Stimulated activated CD8-positive, alpha-beta memory T cell treated with anti-CD3 and anti-CD28 coated beads, Interleukin-15, amount 100 ng/mL, for 48 hours (primary cell): Measurements from ENCODE around the gene FBXO4.

Source experiments
- DNase-seq, 2 donors: peaks; one replicate each; pipeline ENCODE4 v3.0.0-alpha.2; 2020; ENCODE audit warnings: low read depth in 2 of 2

FBXO4 gene, protein sequence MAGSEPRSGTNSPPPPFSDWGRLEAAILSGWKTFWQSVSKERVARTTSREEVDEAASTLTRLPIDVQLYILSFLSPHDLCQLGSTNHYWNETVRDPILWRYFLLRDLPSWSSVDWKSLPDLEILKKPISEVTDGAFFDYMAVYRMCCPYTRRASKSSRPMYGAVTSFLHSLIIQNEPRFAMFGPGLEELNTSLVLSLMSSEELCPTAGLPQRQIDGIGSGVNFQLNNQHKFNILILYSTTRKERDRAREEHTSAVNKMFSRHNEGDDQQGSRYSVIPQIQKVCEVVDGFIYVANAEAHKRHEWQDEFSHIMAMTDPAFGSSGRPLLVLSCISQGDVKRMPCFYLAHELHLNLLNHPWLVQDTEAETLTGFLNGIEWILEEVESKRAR

DNA sequence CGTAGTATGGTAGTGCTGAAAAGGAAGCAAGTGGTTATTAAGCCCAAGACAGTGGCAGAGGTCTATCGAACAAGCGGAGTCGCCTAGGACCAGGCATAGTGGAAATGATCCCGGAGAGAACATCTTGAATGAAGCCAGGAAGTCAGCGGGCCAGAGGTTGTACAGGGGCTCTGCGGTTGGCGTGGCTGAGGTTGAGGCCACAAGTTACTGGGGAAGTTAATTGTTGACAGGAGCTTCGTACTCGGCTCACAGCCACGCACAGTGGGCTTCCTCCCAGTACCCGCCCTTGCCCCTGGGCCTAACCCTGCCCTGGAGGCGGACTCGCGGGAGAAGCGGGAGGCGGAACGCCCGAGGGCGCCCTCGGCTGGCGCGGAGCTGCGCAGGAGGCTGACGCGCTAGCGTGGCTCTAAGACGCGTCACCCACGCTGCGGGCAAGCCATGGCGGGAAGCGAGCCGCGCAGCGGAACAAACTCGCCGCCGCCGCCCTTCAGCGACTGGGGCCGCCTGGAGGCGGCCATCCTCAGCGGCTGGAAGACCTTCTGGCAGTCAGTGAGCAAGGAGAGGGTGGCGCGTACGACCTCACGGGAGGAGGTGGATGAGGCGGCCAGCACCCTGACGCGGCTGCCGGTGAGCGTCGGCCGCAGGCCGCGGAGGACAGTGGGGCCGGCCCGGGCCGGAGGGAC is at the start of gene FBXO4:
Gene FBXO4, plus strand, starts transcription at position 410 of the 683 bp plus-strand sequence. Its CDS starts 29 bp downstream, at position 439.
- peak; percentile 85 for DNase-seq

DNA sequence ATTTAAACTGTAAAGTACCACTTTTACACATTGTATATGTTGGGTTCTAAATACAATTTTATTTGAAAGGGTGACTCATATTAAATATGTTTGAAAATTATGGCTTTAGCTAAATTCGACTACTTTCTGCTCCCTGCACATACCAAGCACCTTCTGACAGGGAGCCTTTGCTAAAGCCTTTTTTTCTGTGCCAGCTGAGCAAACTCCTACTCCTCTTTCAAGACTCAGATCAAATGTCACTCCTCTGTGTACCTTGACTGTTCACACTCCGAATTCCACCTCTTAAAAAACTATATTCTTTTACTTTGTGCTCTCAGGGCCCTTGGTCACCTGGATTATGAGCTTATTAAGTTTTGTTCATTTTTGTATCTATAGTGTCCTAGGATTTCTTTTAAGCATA is 48.4 kb upstream of the FBXO4 start:
- no peak for DNase-seq

- DNase-seq: no peak
Measured at GRCh38 chr5:41877408-41877807, 47.7 kb upstream of the FBXO4 start.

- DNase-seq: no peak
Measured at GRCh38 chr5:41878173-41878572, 46.9 kb upstream of the FBXO4 start.

DNA sequence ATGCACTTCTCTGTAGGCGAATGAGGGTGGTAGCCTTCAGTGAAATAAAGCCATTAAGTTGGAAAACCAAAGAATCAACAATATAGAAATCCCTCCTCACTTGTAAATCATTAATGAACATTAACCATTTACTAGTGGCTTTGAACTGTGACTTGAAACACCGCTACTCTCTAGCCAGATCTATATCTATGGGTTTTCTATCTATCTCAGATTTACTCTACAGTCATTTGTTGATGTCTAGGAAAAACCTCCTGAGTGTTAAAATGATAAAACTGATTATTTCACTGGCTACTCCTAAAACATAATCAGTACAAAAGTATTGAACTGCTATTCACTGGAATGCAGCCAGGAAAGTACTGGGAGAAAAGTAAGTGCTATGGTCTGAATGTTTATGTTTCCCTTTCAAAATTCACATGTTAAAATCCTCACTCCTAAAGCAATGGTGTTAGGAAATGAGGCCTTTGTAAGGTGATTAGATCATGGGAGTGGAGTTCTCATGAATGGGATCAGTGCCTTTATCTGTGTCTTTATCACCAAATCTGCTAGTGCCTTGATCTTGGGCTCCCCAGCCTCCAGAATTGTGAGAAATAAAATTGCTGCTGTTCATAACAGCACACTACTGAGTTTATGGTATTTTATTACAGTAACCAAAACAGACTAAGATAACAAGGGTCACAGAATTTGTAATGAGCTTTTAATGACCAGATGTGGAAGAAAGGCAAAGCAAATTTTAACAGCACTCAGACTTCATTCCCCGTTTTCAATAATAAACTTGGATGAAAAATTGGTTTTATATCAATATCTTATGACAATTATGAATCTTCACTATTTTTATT is 46.2 kb upstream of the FBXO4 start:
- DNase-seq: no peak

DNA sequence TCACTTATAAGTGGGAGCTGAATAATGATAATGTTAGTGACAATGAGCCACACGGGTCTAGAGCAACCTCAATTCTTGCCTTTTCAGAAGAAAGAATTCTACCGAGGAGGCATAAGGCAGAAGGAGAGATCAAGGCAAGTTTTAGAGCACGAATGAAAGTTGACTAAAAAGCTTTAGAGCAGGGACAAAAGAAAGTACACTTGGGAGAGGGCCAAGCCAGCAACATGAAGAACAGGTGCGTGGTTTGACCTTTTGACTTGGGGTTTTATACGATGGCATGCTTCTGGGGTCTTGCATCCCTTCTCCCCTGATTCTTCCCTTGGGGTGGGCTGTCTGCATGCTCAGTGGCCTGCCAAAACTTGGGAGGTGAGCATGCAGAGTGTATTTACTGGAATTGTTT is 42.3 kb upstream of the FBXO4 start:
- no peak for DNase-seq

GRCh38 chr5:41883243-41883642 is 41.8 kb upstream of the FBXO4 start:
- no peak for DNase-seq

DNA sequence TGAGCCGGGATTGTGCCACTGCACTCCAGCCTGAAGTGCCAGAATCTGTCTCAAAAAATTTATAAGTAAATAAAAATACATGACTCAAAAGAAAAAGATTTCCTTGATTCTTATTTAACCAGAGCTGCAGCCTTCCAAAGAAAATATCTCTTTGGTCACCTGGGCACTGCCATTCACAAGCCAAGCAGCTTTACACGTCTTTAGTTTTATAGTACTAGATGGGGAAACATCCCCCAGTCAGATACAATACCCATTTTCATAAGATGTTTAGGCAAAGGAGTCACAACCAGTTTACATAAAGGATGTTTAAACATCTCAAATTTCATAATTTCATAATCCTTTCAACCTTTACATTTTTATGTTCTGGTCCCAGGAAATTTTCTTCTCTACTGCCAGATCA is 41.1 kb upstream of the FBXO4 start:
- no peak for DNase-seq

GRCh38 chr5:41885286-41885685 is 39.8 kb upstream of the FBXO4 start:
- no peak for DNase-seq

- no peak for DNase-seq
Measured at GRCh38 chr5:41891066-41891707, 33.9 kb upstream of the FBXO4 start.

DNA sequence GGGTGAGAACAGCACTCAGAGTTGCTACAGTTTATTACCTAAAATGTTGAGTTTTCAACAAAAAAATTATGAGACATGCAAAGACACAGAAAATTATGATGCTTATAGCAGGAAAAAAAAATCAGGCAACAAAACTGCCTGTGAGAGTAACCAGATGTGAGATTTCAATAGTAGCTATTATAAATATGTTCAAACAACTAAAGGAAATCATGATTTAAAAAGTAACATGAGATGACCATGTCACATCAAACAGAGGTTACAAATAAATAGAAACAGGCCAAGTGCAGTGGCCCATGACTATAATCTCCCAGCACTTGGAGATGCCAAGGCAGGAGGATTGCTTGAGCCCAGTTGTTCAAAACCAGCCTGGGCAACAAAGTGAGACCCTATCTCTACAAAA is 33.0 kb upstream of the FBXO4 start:
- DNase-seq: no peak

DNA sequence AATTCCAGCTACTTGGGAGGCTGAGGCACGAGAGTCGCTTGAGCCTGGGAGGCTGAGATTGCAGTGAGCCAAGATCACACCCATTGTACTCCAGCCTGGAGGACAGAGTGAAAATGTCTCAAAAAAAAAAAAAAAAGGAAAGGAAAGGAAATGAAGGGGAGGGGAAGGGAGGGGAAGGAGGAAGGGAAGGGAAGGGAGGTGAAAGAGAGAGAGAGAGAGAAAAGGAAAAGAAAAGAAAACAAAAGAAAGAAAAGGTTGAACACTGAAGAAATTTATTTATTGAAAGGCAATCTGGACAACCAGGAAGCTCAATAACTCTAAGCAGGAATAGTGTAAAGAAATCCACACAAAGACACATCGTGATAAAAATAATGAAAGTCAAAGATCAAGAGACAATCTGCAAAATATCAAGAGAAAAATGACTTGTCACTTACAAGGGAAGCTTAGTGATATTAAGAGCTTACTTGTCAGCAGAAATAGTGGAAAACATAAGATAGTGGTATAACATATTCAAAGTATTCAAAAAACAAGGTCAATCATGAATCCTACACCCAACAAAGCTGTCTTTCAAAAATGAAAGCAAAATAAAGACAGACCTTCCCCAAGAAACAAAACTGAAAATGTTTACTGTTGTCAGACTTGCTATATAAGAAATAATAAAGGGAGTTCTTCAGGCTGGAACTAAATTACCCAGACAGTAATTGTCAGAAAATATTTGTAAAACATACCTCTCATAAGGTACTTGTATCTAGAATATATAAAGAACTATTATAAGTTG is 31.8 kb upstream of the FBXO4 start:
- no peak for DNase-seq

DNA sequence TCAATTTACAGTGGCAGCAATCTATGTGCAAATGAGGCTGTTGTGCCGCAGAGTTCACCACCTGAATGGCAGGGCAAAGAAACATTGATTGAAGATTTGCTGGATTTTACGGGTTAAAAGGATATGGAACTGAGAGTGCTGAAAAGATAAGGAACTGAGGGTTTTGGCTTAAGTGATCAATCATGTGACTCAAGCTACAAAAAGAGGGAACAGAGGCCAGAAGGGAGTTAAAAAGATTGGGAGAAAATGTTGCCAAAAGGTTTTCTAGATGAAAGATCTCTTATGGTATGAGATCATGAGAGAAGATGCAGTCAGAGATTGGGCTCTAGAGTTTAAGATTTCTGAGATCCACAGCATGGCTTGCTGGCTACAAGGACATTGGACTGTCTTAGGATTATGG is 28.9 kb upstream of the FBXO4 start:
- no peak for DNase-seq

- no peak for DNase-seq
Measured at GRCh38 chr5:41903382-41903891, 21.6 kb upstream of the FBXO4 start.

GRCh38 chr5:41903892-41904799 is 20.9 kb upstream of the FBXO4 start, which contains the start of gene RIMOC1:
TSS of gene RIMOC1 (plus strand) at chr5:41904344. CDS start at chr5:41904368, 24 bp downstream.
- DNase-seq: peak; percentile 97 to 98

- no peak for DNase-seq
Measured at GRCh38 chr5:41906151-41906550, 18.9 kb upstream of the FBXO4 start.

DNA sequence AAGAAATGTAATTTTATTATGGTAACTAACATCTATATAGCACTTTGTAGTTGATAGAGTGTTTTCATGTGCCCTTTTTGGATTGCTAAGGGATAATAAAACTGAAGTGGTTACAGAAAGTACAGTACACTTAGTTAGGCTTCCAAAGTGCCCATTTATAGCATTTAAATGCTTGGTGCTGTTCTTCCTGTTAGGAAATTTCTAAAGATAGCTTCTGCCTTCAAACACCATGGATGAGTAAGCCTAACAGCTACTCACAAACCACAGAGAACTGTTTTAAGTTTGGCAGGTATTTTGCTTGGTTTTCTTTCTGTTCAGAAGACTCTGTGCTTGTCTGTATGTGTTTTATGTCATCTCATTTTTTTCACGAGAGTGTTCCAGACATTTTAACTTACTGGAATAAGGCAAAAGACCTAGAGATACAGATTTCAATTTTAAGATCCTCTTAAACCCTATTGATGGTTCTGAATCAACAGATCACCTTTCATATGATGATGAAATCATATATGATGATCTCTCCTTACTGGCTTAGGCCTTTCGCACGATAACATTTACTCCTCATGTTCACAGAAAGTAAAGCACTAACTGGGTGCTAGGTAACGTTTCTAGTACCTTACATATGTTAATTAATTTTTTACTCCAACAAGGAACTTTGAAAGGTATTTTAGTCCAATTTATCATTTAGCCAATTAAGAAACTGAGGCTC is 16.6 kb upstream of the FBXO4 start:
- DNase-seq: no peak

DNA sequence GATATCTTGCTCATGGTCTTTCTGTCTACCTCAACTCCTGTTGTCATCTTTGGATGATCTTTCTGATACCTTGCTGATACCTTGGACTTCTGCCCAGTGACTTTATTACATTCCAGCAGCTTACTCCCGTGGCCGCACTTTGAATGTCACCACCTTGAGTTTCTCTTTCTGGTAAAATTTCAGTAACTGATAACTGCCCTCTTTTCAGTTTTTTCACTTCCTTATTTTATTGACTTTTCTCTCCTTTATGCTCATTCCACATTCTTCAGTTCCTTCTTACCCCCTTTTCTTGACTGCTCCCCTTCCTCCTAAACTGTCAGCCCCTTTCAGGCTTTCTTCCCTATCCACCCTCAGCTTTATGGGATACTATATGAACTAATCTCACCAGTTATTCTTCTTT is 7.0 kb upstream of the FBXO4 start:
- DNase-seq: no peak

- DNase-seq: no peak
Measured at GRCh38 chr5:41921166-41921565, 3.9 kb upstream of the FBXO4 start.
